GM23338 (cell line): ENCODE data around the gene IGLL5.

Experiments used
- EZH2 ChIP-seq: fragments of 200-600 bp; sonication (generic); IDR thresholded peaks from one replicate; pipeline ENCODE4 v1.8.0; 2017; ENCODE audit warnings: antibody characterized with exemption, mild to moderate bottlenecking, low read depth; ENCODE audit not compliant: unreplicated experiment
- TF ChIP-seq, protein P1 (sequence below), 2 experiments: fragments of 200-600 bp in 1 of 2; sonication (generic) in 1 of 2; conservative IDR thresholded peaks; 2 replicates each; pipeline versions ENCODE4 v1.5.1 to v1.6.1; 2016 to 2017; ENCODE audit warnings: antibody characterized with exemption in 2 of 2, low read depth in 2 of 2, mild to moderate bottlenecking in 2 of 2, moderate library complexity in 1 of 2

DNA sequence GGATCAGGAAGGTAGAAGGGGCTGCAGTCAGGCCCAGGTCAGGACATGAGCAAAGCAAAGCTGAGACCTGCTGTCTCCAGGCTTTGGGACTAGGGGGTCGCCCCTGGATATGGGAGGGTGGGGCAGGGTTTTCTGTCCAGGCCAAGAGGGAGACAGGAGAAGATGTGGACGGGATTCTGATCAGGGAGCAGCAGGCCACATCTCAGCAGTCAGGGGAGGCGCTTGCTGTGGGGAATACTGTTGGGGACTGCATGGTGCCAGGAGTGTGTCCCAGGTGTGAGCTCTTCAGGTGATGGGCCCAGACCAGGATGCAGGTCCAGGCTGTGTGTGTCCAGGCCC, 29.3 kb downstream of the IGLL5 start:
- TF ChIP-seq EZH2: no peak
- TF ChIP-seq, protein P1, sequence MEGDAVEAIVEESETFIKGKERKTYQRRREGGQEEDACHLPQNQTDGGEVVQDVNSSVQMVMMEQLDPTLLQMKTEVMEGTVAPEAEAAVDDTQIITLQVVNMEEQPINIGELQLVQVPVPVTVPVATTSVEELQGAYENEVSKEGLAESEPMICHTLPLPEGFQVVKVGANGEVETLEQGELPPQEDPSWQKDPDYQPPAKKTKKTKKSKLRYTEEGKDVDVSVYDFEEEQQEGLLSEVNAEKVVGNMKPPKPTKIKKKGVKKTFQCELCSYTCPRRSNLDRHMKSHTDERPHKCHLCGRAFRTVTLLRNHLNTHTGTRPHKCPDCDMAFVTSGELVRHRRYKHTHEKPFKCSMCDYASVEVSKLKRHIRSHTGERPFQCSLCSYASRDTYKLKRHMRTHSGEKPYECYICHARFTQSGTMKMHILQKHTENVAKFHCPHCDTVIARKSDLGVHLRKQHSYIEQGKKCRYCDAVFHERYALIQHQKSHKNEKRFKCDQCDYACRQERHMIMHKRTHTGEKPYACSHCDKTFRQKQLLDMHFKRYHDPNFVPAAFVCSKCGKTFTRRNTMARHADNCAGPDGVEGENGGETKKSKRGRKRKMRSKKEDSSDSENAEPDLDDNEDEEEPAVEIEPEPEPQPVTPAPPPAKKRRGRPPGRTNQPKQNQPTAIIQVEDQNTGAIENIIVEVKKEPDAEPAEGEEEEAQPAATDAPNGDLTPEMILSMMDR (conservative IDR thresholded peaks at IDR 0.05; ENCODE audit: low read depth in 2 of 2): no peak
